GM23338 (cell line): ENCODE data around the gene IQGAP2. TPM values are rescaled to one million over a fixed set of nuclear protein-coding genes. Genes with fewer than 3 reads are reported as not detected.

Experiments used
- ATAC-seq: fragments of 200-7000 bp; cut with Tn5 transposase; 3 replicates; pipeline ENCODE4 v1.9.1; 2020
- DNase-seq: peaks from one replicate; pipeline ENCODE4 v3.0.0-alpha.2; 2015; ENCODE audit warnings: low spot score
- H2AFZ ChIP-seq: fragments of 200-600 bp; sonication (generic); 2 replicates; pipeline ENCODE4 v1.8.0; 2016; ENCODE audit warnings: antibody characterized with exemption, mild to moderate bottlenecking, moderate library complexity
- H3F3A ChIP-seq: fragments of 200-600 bp; sonication (generic); replicated peaks from 2 replicates; pipeline ENCODE4 v1.8.0; 2017; ENCODE audit warnings: antibody characterized with exemption, mixed run types, low read depth
- H3K27ac ChIP-seq: fragments of 200-600 bp; sonication (generic); 2 replicates; pipeline ENCODE4 v1.6.1; 2016; ENCODE audit warnings: low read depth
- H3K27me3 ChIP-seq: fragments of 200-600 bp; sonication (generic); 2 replicates; pipeline ENCODE4 v1.8.0; 2016; ENCODE audit warnings: mild to moderate bottlenecking, mixed run types, moderate library complexity; ENCODE audit not compliant: insufficient read depth
- H3K36me3 ChIP-seq: fragments of 200-600 bp; sonication (generic); 2 replicates; pipeline ENCODE4 v1.8.0; 2016; ENCODE audit warnings: mild to moderate bottlenecking; ENCODE audit not compliant: insufficient read depth
- H3K4me1 ChIP-seq: fragments of 200-600 bp; sonication (generic); 2 replicates; pipeline ENCODE4 v1.8.0; 2016; ENCODE audit warnings: mild to moderate bottlenecking, moderate library complexity; ENCODE audit not compliant: insufficient read depth
- H3K4me2 ChIP-seq: fragments of 200-600 bp; sonication (generic); 2 replicates; pipeline ENCODE4 v1.7.1; 2017; ENCODE audit warnings: mixed run types
- H3K4me3 ChIP-seq: fragments of 200-600 bp; sonication (generic); 2 replicates; pipeline ENCODE4 v1.6.1; 2016; ENCODE audit warnings: mixed run types
- H3K79me2 ChIP-seq: fragments of 200-600 bp; sonication (generic); replicated peaks from 2 replicates; pipeline ENCODE4 v1.8.0; 2017; ENCODE audit warnings: mild to moderate bottlenecking; ENCODE audit not compliant: insufficient read depth
- H3K9me2 ChIP-seq: fragments of 200-600 bp; sonication (generic); 2 replicates; pipeline ENCODE4 v1.8.0; 2017; ENCODE audit not compliant: insufficient read depth
- H4K20me1 ChIP-seq: fragments of 200-600 bp; sonication (generic); replicated peaks from 2 replicates; pipeline ENCODE4 v1.8.0; 2017; ENCODE audit warnings: mild to moderate bottlenecking; ENCODE audit not compliant: insufficient read depth
- H3K27ac Mint-ChIP-seq: 2 replicates; pipeline ENCODE4 v1.8.0; 2020; ENCODE audit warnings: inconsistent platforms, mild to moderate bottlenecking, moderate library complexity, mixed read lengths
- H3K27me3 Mint-ChIP-seq: 3 replicates; pipeline ENCODE4 v1.8.0; 2022; ENCODE audit warnings: low read depth, mild to moderate bottlenecking, moderate library complexity, mixed read lengths, inconsistent platforms; ENCODE audit not compliant: insufficient read depth, poor library complexity
- H3K36me3 Mint-ChIP-seq: 3 replicates; pipeline ENCODE4 v1.8.0; 2021; ENCODE audit warnings: low read depth, mild to moderate bottlenecking, inconsistent platforms, moderate library complexity, mixed read lengths
- H3K4me1 Mint-ChIP-seq: 3 replicates; pipeline ENCODE4 v1.8.0; 2020; ENCODE audit warnings: mild to moderate bottlenecking, inconsistent platforms, mixed read lengths
- H3K4me3 Mint-ChIP-seq: 3 replicates; pipeline ENCODE4 v1.8.0; 2021; ENCODE audit warnings: moderate library complexity, mild to moderate bottlenecking, inconsistent platforms, mixed read lengths
- H3K9me3 Mint-ChIP-seq: 3 replicates; pipeline ENCODE4 v1.8.0; 2020; ENCODE audit warnings: moderate library complexity, mild to moderate bottlenecking, inconsistent platforms, mixed read lengths
- JUNB ChIP-seq: IDR thresholded peaks from one replicate; pipeline ENCODE4 v1.6.1; 2016; ENCODE audit warnings: antibody characterized with exemption; ENCODE audit not compliant: unreplicated experiment
- POLR2AphosphoS5 ChIP-seq: IDR thresholded peaks from 2 replicates; pipeline ENCODE4 v1.6.1; 2016; ENCODE audit warnings: antibody characterized with exemption, low read depth
- STAT1 ChIP-seq: IDR thresholded peaks from one replicate; pipeline ENCODE4 v1.6.1; 2016; ENCODE audit warnings: antibody characterized with exemption; ENCODE audit not compliant: unreplicated experiment
- ZNF114 ChIP-seq: fragments of 250-450 bp; sonication (Bioruptor Pico); IDR thresholded peaks from 2 replicates; pipeline ENCODE4 v1.5.0; 2020; ENCODE audit warnings: mild to moderate bottlenecking, moderate library complexity
- ZNF331 ChIP-seq: fragments of 250-450 bp; sonication (Bioruptor Pico); IDR thresholded peaks from 2 replicates; pipeline ENCODE4 v1.5.0; 2020; ENCODE audit warnings: low read depth, mild to moderate bottlenecking, moderate library complexity
- polyA plus RNA-seq: library from polyadenylated mRNA; unstranded; fragments of >200 nt; fragmentation: Nextera tagmentation; extraction: Ambion mirVana; gene quantifications from 2 replicates; pipeline ENCODE4 v1.2.1, GENCODE V29; 2016
- total RNA-seq: library from RNA; depleted of rRNA; stranded (reverse); fragments of >200 nt; shearing (Covaris generic); gene quantifications from 2 replicates; pipeline ENCODE4 v1.2.3, GENCODE V29; 2014
- TF ChIP-seq, protein P1 (sequence below), 2 experiments: fragments of 200-600 bp in 1 of 2; sonication (generic) in 1 of 2; conservative IDR thresholded peaks; 2 replicates each; pipeline versions ENCODE4 v1.5.1 to v1.6.1; 2016 to 2017; ENCODE audit warnings: antibody characterized with exemption in 2 of 2, low read depth in 2 of 2, mild to moderate bottlenecking in 2 of 2, moderate library complexity in 1 of 2
- TF ChIP-seq, protein P2 (sequence below): IDR thresholded peaks from 2 replicates; pipeline ENCODE4 v1.6.1; 2016; ENCODE audit warnings: antibody characterized with exemption
- TF ChIP-seq, protein P3 (sequence below): IDR thresholded peaks from one replicate; pipeline ENCODE4 v1.6.1; 2018; ENCODE audit warnings: antibody characterized with exemption; ENCODE audit not compliant: unreplicated experiment

Gene IQGAP2
- total and polyA plus RNA-seq, 2 experiments from 2014 or later = 60.0 to 86.5 TPM

DNA sequence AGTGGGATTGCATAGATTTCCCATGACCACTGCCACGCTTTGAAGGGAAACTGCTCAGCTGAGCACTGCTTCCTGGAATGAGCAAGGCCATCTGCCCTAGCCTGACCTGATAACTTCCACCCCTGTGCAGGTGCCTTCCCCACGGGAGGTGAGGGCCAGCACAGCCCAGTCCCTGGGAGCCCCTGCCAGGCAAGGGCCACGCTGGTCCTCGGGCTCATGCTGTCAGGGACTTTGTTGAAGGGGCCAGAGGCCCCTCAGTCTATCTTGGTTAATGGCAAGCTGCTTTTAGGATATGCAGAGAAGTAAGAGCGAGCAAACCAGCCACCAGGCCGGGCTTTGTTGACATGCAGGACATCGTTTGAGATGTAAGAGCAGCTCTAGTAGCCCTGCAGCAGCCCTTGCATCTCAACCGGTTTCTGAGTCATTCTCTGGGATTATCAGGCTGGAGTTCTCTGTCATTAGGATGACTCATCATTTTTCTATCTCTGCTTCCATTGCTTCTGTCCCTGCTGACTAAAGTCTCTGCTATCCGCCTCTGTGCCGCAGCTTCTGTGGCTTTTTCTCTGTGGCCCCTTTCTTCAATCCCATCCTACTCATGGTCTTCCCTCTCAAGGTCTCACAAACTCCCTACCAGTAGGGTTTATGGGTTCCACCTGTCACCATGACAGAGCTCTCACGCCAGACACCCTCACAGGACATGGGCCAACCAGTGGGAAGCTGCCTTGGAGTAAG, 30.6 kb upstream of the IQGAP2 start (continued):
- TF ChIP-seq, protein P1, sequence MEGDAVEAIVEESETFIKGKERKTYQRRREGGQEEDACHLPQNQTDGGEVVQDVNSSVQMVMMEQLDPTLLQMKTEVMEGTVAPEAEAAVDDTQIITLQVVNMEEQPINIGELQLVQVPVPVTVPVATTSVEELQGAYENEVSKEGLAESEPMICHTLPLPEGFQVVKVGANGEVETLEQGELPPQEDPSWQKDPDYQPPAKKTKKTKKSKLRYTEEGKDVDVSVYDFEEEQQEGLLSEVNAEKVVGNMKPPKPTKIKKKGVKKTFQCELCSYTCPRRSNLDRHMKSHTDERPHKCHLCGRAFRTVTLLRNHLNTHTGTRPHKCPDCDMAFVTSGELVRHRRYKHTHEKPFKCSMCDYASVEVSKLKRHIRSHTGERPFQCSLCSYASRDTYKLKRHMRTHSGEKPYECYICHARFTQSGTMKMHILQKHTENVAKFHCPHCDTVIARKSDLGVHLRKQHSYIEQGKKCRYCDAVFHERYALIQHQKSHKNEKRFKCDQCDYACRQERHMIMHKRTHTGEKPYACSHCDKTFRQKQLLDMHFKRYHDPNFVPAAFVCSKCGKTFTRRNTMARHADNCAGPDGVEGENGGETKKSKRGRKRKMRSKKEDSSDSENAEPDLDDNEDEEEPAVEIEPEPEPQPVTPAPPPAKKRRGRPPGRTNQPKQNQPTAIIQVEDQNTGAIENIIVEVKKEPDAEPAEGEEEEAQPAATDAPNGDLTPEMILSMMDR (conservative IDR thresholded peaks at IDR 0.05; ENCODE audit: low read depth in 2 of 2) = no peak
- TF ChIP-seq, protein P2, sequence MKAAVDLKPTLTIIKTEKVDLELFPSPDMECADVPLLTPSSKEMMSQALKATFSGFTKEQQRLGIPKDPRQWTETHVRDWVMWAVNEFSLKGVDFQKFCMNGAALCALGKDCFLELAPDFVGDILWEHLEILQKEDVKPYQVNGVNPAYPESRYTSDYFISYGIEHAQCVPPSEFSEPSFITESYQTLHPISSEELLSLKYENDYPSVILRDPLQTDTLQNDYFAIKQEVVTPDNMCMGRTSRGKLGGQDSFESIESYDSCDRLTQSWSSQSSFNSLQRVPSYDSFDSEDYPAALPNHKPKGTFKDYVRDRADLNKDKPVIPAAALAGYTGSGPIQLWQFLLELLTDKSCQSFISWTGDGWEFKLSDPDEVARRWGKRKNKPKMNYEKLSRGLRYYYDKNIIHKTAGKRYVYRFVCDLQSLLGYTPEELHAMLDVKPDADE = no peak
- TF ChIP-seq ZNF114 (CRISPR knock-in tag) = no peak
- TF ChIP-seq STAT1 = no peak
- TF ChIP-seq, protein P3, sequence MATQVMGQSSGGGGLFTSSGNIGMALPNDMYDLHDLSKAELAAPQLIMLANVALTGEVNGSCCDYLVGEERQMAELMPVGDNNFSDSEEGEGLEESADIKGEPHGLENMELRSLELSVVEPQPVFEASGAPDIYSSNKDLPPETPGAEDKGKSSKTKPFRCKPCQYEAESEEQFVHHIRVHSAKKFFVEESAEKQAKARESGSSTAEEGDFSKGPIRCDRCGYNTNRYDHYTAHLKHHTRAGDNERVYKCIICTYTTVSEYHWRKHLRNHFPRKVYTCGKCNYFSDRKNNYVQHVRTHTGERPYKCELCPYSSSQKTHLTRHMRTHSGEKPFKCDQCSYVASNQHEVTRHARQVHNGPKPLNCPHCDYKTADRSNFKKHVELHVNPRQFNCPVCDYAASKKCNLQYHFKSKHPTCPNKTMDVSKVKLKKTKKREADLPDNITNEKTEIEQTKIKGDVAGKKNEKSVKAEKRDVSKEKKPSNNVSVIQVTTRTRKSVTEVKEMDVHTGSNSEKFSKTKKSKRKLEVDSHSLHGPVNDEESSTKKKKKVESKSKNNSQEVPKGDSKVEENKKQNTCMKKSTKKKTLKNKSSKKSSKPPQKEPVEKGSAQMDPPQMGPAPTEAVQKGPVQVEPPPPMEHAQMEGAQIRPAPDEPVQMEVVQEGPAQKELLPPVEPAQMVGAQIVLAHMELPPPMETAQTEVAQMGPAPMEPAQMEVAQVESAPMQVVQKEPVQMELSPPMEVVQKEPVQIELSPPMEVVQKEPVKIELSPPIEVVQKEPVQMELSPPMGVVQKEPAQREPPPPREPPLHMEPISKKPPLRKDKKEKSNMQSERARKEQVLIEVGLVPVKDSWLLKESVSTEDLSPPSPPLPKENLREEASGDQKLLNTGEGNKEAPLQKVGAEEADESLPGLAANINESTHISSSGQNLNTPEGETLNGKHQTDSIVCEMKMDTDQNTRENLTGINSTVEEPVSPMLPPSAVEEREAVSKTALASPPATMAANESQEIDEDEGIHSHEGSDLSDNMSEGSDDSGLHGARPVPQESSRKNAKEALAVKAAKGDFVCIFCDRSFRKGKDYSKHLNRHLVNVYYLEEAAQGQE = no peak
- no peak for TF ChIP-seq ZNF331 (CRISPR knock-in tag)
- TF ChIP-seq JUNB = no peak

DNA sequence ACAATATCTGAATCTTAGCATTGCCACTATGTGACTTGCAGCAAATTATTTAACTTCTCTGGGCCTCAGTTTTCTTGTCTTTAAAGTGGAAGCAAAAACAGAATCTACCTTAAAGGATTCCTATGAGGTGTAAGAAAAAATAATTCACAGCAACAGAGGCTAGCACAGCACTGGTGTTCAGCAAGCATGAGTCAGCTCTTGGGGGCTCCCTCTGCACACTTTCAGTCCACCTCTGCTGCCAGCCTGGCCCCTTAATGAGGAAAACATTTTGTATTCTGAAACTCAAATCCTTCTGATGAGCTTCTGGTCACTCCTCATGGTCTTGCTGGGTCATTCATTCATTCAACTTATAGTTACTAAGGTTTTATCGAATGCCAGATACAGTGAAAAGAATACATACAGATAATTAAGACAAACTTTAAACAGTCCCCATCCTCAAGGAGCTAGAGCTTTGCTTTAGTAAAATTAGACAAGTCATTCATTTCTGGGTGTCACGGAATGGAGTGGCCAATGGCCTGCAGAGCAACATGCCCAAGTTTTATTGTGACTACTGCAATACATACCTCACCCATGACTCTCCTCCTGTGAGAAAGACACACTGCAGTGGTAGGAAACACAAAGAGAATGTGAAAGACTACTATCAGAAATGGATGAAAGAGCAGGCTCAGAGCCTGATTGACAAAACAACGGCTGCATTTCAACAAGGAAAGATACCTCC, 26.8 kb upstream of the IQGAP2 start:
- Mint-ChIP-seq H3K9me3 (no peaks in the 10 kb centered on the region), H3K27me3 (peaks cover 2% of the 10 kb centered on the region), H3K27ac (no peak overlapping the region), H3K4me3 (no peak overlapping the region), H3K36me3 (no peaks in the 10 kb centered on the region), H3K4me1 (peaks cover 10% of the 10 kb centered on the region)
- H3K27me3 ChIP-seq = no peaks in the 10 kb centered on the region
- no peak overlapping the region; the same call in 1 of the 2 replicates for H2AFZ ChIP-seq
- ATAC-seq = no peak
- no peaks in the 10 kb centered on the region; the same call in 1 of the 2 replicates for H3K4me1 ChIP-seq
- no peaks in the 10 kb centered on the region for H3F3A ChIP-seq
- no peak for DNase-seq
- no peaks in the 10 kb centered on the region; the same call in 1 of the 2 replicates for H3K36me3 ChIP-seq
- no peak overlapping the region for H3K27ac ChIP-seq
- TF ChIP-seq, protein P2 = no peak
- no peak for TF ChIP-seq POLR2AphosphoS5
- H3K4me2 ChIP-seq = no peak overlapping the region
- H4K20me1 ChIP-seq = no peaks in the 10 kb centered on the region
- H3K4me3 ChIP-seq = no peak overlapping the region
- H3K79me2 ChIP-seq = no peaks in the 10 kb centered on the region
- no peaks in the 10 kb centered on the region for H3K9me2 ChIP-seq
